ENCODE results near the gene LCN10. TPM values are rescaled to one million over a fixed set of nuclear protein-coding genes. Genes with fewer than 3 reads are reported as not detected.

LCN10 gene
- total RNA-seq, 1 experiment from 2014 or later: not detected

DNA sequence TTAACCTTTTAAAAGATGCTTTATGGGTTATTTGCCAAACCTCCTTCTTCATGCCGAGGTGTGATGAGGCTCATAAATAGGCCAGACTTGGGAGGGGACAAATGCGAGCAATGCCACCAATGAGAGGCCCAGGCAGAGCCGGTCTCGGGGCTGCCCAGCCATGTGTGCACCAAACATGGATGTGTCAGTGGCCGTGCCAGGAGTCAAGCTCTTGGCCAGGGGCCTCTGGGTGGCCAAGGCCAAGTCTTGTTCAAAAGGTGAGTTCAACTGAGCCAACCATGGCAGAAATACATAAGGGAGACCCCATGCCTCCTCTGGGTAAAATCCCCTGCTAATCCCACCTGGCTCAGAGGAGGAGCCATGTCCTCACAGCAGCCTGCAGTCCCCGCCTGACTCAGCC is 32.5 kb upstream of the LCN10 start:
- Mint-ChIP-seq H3K27me3 (ENCODE audit: insufficient read depth, unreplicated experiment) (peaks cover 38% of the 10 kb centered on the region), H3K27ac (ENCODE audit: low read depth, unreplicated experiment) (no peak overlapping the region), H3K9me3 (ENCODE audit: unreplicated experiment) (no peaks in the 10 kb centered on the region), H3K4me1 (ENCODE audit: insufficient read depth, unreplicated experiment) (no peaks in the 10 kb centered on the region), H3K4me3 (ENCODE audit: unreplicated experiment) (no peak overlapping the region), H3K36me3 (ENCODE audit: insufficient read depth, unreplicated experiment) (no peaks in the 10 kb centered on the region)
- DNase-seq (ENCODE audit: unreplicated experiment): no peak
- TF ChIP-seq CTCF (IDR thresholded peaks at IDR 0.05; ENCODE audit: unreplicated experiment): no peak
- CTCF ChIA-PET: interaction anchor here (1.1 to 1.9 kb wide), 3 partner anchors 9 to 14 kb away, joined by 3 to 9 read pairs (median 6); no protein-coding TSS in a partner anchor
- POLR2A ChIA-PET: interaction anchor here (0.6 kb wide), 1 partner anchor 142 kb away, joined by 3 read pairs; no protein-coding TSS in a partner anchor
- no TSS peak for BruUV-seq (replicated peaks)
- intact Hi-C loops (cut with micrococcal nuclease): no loop called here

- CTCF ChIA-PET: interaction anchor here (0.7 to 1.9 kb wide), 6 partner anchors 9 to 290 kb away, joined by 3 to 9 read pairs (median 3); partner anchors contain the start of genes LCN15 and LCN8
- Mint-ChIP-seq H3K4me3 (ENCODE audit: unreplicated experiment) (no peak overlapping the region), H3K9me3 (ENCODE audit: unreplicated experiment) (no peaks in the 10 kb centered on the region), H3K27me3 (ENCODE audit: insufficient read depth, unreplicated experiment) (peaks cover 31% of the 10 kb centered on the region), H3K27ac (ENCODE audit: low read depth, unreplicated experiment) (no peak overlapping the region), H3K36me3 (ENCODE audit: insufficient read depth, unreplicated experiment) (no peaks in the 10 kb centered on the region), H3K4me1 (ENCODE audit: insufficient read depth, unreplicated experiment) (no peaks in the 10 kb centered on the region)
- no TSS peak for BruUV-seq (replicated peaks)
- no peak for DNase-seq (ENCODE audit: unreplicated experiment)
- intact Hi-C loops (cut with micrococcal nuclease): no loop called here
- no peak for TF ChIP-seq CTCF (IDR thresholded peaks at IDR 0.05; ENCODE audit: unreplicated experiment)
- POLR2A ChIA-PET: interaction anchor here (0.5 to 0.6 kb wide), 2 partner anchors 33 to 142 kb away, joined by 3 read pairs; no protein-coding TSS in a partner anchor
Measured at GRCh38 chr9:136774416-136775045, 31.8 kb upstream of the LCN10 start.

GRCh38 chr9:136773386-136774044 is 30.8 kb upstream of the LCN10 start:
- POLR2A ChIA-PET: no interaction called here
- no peak for DNase-seq (ENCODE audit: unreplicated experiment)
- Mint-ChIP-seq H3K27ac (ENCODE audit: low read depth, unreplicated experiment) (no peak overlapping the region), H3K9me3 (ENCODE audit: unreplicated experiment) (no peaks in the 10 kb centered on the region), H3K27me3 (ENCODE audit: insufficient read depth, unreplicated experiment) (peaks cover 21% of the 10 kb centered on the region), H3K4me1 (ENCODE audit: insufficient read depth, unreplicated experiment) (no peaks in the 10 kb centered on the region), H3K4me3 (ENCODE audit: unreplicated experiment) (no peak overlapping the region), H3K36me3 (ENCODE audit: insufficient read depth, unreplicated experiment) (no peaks in the 10 kb centered on the region)
- no TSS peak for BruUV-seq (replicated peaks)
- intact Hi-C loops (cut with micrococcal nuclease): no loop called here
- no peak for TF ChIP-seq CTCF (IDR thresholded peaks at IDR 0.05; ENCODE audit: unreplicated experiment)
- CTCF ChIA-PET: interaction anchor here (1.1 to 1.9 kb wide), 3 partner anchors 9 to 15 kb away, joined by 3 to 9 read pairs (median 3); partner anchors contain the start of genes LCN15 and LCN8

- no peak for TF ChIP-seq CTCF (IDR thresholded peaks at IDR 0.05; ENCODE audit: unreplicated experiment)
- no peak for DNase-seq (ENCODE audit: unreplicated experiment)
- H3K4me1 Mint-ChIP-seq (ENCODE audit: insufficient read depth, unreplicated experiment): peaks cover 2% of the 10 kb centered on the region
- peaks cover 5% of the 10 kb centered on the region for H3K27me3 Mint-ChIP-seq (ENCODE audit: insufficient read depth, unreplicated experiment)
- H3K9me3 Mint-ChIP-seq (ENCODE audit: unreplicated experiment): no peaks in the 10 kb centered on the region
- CTCF ChIA-PET: interaction anchor here (1.2 to 3.1 kb wide), 2 partner anchors 16 to 44 kb away, joined by 5 to 11 read pairs; no protein-coding TSS in a partner anchor
- H3K27ac Mint-ChIP-seq (ENCODE audit: low read depth, unreplicated experiment): no peak overlapping the region
- POLR2A ChIA-PET: interaction anchor here (0.6 to 0.7 kb wide), 4 partner anchors 8 to 77 kb away, joined by 3 read pairs; no protein-coding TSS in a partner anchor
- intact Hi-C loops (cut with micrococcal nuclease): no loop called here
- BruUV-seq (replicated peaks): no TSS peak
- H3K36me3 Mint-ChIP-seq (ENCODE audit: insufficient read depth, unreplicated experiment): no peaks in the 10 kb centered on the region
- no peak overlapping the region for H3K4me3 Mint-ChIP-seq (ENCODE audit: unreplicated experiment)
Measured at GRCh38 chr9:136771907-136772415, 29.2 kb upstream of the LCN10 start.
